H1 (cell line): ENCODE measurements around the gene APBA2. TPM values are rescaled to one million over a fixed set of nuclear protein-coding genes. Genes with fewer than 3 reads are reported as not detected.

ENCODE experiments used
- CREB1 ChIP-seq: IDR thresholded peaks from 2 replicates; pipeline ENCODE4 v1.6.1; 2012; ENCODE audit warnings: inconsistent platforms
- KDM5A ChIP-seq: fragments of 200-600 bp; IDR thresholded peaks from 2 replicates; pipeline ENCODE4 v1.7.1; 2012; ENCODE audit warnings: mild to moderate bottlenecking, low read length, inconsistent platforms, mixed read lengths
- MAX ChIP-seq: IDR thresholded peaks from 2 replicates; pipeline ENCODE4 v1.6.1; 2012; ENCODE audit warnings: inconsistent platforms
- SIX5 ChIP-seq: IDR thresholded peaks from 2 replicates; pipeline ENCODE4 v1.6.1; 2011; ENCODE audit warnings: mild to moderate bottlenecking, low read depth, low read length
- polyA plus RNA-seq, 7 experiments: library from polyadenylated mRNA; depleted of rRNA in 3 of 7; stranded (reverse) in 5 of 7; unstranded in 2 of 7; fragments of >200 nt in 5 of 7; fragments of 200-250 nt in 2 of 7; gene quantifications; 1 replicate in 5 of 7; 2 replicates in 1 of 7; 4 replicates in 1 of 7; pipeline versions ENCODE4 v1.2.1 to v1.2.3, GENCODE V29; 2011 to 2013; ENCODE audit warnings: missing spikeins in 2 of 7, mixed read lengths in 2 of 7
- total RNA-seq: library from RNA; stranded (reverse); fragmentation: NEBNext Ultra II Directional; extraction: Animal tissue kit (Norgen Biotek cat#: 25700); gene quantifications from 2 replicates; pipeline ENCODE4 v1.2.1, GENCODE V29; 2021

Gene APBA2
- total and polyA plus RNA-seq, 2 of the 8 experiments (the other 6 are each of a cell fraction or from before 2014, with no cell fraction given) = 15.5 to 19.0 TPM

GRCh38 chr15:28981921-28982320 lies 96.1 kb downstream of the APBA2 start (continued):
- no peak for TF ChIP-seq MAX
- no peak for TF ChIP-seq SIX5
- TF ChIP-seq CREB1 = no peak
- TF ChIP-seq KDM5A = no peak
